GM10266 (cell line): Measurements from ENCODE around the gene MLANA.
A peak's percentile ranks its signal among the peaks of the same experiment; 100 is the strongest.

Source experiments
- DNase-seq: peaks from one replicate; pipeline ENCODE4 v3.0.0; 2012; ENCODE audit errors: extremely low spot score
- CTCF ChIP-seq: IDR thresholded peaks from 2 replicates; pipeline ENCODE4 v1.5.1; 2012; ENCODE audit warnings: mild to moderate bottlenecking, low read depth; ENCODE audit not compliant: control insufficient read depth, insufficient read depth; ENCODE audit errors: missing control alignments

Gene MLANA

GRCh38 chr9:5890641-5891040, at the start of gene MLANA:
MLANA (plus strand) TSS chr9:5890889; CDS start chr9:5892475, 1,586 bp downstream.
- TF ChIP-seq CTCF = no peak
- no peak for DNase-seq

GRCh38 chr9:5841771-5842573, 48.7 kb upstream of the MLANA start:
- no peak for TF ChIP-seq CTCF
- no peak for DNase-seq

- no peak for TF ChIP-seq CTCF
- no peak for DNase-seq
Observed at GRCh38 chr9:5842929-5843793, 47.5 kb upstream of the MLANA start.

GRCh38 chr9:5843794-5844471, 46.8 kb upstream of the MLANA start:
- no peak for DNase-seq
- TF ChIP-seq CTCF = peak; percentile 9

GRCh38 chr9:5845157-5845531, 45.5 kb upstream of the MLANA start:
- DNase-seq = no peak
- TF ChIP-seq CTCF = no peak

GRCh38 chr9:5846096-5846495, 44.6 kb upstream of the MLANA start:
- TF ChIP-seq CTCF = no peak
- no peak for DNase-seq
